ENCODE data around the gene PCSK5. TPM values are rescaled to one million over a fixed set of nuclear protein-coding genes. Genes with fewer than 3 reads are reported as not detected.

The PCSK5 gene
- total and polyA plus RNA-seq, 2 experiments from 2014 or later = 59.1 to 71.7 TPM

DNA sequence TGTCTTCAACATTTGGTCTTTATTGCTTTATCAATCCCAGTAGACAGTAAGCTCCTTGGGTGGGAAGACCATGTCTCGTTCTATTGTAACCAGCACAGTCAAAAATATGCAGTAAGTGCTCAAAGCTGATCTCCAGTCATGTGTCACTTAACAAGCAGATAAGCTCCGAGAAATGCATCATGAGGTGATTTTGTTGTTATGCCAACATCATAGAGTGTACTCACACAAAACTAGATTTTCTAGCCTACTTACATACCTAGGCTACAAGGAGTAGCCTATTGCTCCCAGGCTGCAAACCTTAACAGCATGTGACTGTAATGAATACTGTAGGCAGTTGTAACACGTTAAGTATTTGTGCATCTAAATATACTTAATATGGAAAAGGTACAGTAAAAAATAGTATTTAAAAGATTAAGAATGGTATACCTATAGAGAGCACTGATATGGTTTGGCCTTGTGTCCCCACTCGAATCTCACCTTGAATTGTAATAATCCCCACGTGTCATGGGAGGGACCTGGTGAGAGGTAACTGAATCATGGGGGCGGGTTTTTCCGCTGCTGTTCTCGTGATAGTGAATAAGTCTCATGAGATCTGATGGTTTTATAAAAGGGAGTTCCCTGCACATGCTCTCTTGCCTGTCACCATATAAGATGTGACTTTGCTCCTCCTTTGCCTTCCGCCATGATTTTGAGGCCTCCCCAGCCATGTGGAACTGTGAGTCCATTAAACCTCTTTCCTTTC, 39.8 kb upstream of the PCSK5 start:
- Histone ChIP-seq H3K27me3 (no peaks in the 10 kb centered on the region), H3K9me3 (ENCODE audit: low read depth) (no peaks in the 10 kb centered on the region)
- no peak for DNase-seq (ENCODE audit: low spot score)

DNA sequence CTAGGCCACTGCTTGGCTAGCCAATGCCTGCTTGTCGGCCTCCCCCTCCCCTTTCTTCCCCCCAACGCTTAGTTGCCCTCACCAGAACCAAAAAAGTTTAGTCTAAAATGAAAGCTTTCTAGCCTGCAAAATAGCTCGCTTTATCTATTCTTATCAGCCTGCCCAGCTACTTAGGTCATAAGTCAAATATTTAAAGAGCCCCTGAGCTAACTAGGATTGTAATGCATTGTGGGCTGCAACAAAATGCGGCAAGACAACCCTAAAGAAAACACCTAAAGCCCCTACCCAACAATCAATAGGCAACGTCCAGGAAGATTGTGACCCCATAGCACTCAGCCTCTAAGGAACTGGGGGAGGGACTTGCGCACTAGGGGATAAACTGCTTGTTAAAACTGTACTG, 38.6 kb upstream of the PCSK5 start:
- H3K79me2 ChIP-seq = no peaks in the 10 kb centered on the region
- H3K9me2 ChIP-seq (replicated peaks; ENCODE audit: insufficient read depth) = no peaks in the 10 kb centered on the region
- peaks cover 3% of the 10 kb centered on the region for H3K4me1 ChIP-seq (ENCODE audit: insufficient read depth)
- no peaks in the 10 kb centered on the region for H4K20me1 ChIP-seq (ENCODE audit: insufficient read depth, poor library complexity, severe bottlenecking)
- WGBS (ENCODE audit: low lambda C conversion rate, missing lambda C conversion rate) = 30% methylated on average over 6 of the region's 6 CpGs
- no peaks in the 10 kb centered on the region for H3K27me3 ChIP-seq
- TF ChIP-seq EZH2phosphoT487 (IDR thresholded peaks at IDR 0.05; ENCODE audit: low read depth, severe bottlenecking, unreplicated experiment) (no peak), EZH2 (IDR thresholded peaks at IDR 0.05; ENCODE audit: borderline replicate concordance) (no peak)
- TF ChIP-seq, protein P1, sequence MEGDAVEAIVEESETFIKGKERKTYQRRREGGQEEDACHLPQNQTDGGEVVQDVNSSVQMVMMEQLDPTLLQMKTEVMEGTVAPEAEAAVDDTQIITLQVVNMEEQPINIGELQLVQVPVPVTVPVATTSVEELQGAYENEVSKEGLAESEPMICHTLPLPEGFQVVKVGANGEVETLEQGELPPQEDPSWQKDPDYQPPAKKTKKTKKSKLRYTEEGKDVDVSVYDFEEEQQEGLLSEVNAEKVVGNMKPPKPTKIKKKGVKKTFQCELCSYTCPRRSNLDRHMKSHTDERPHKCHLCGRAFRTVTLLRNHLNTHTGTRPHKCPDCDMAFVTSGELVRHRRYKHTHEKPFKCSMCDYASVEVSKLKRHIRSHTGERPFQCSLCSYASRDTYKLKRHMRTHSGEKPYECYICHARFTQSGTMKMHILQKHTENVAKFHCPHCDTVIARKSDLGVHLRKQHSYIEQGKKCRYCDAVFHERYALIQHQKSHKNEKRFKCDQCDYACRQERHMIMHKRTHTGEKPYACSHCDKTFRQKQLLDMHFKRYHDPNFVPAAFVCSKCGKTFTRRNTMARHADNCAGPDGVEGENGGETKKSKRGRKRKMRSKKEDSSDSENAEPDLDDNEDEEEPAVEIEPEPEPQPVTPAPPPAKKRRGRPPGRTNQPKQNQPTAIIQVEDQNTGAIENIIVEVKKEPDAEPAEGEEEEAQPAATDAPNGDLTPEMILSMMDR (IDR thresholded peaks at IDR 0.05; ENCODE audit: poor library complexity) = no peak
- no peak overlapping the region for H3K27ac ChIP-seq
- H3K36me3 ChIP-seq (replicated peaks; ENCODE audit: insufficient read depth, low read depth) = no peaks in the 10 kb centered on the region
- no peak overlapping the region for H3K4me2 ChIP-seq
- no peak overlapping the region for H2AFZ ChIP-seq
- no peak overlapping the region for H3K4me3 ChIP-seq
- H3K9me3 ChIP-seq (ENCODE audit: low read depth) = no peaks in the 10 kb centered on the region
- DNase-seq (ENCODE audit: low spot score) = no peak

More for the DNA sequence above, 39.8 kb upstream of the PCSK5 start:
- Histone ChIP-seq H3K4me3 (no peak overlapping the region), H3K4me1 (ENCODE audit: insufficient read depth) (peaks cover 3% of the 10 kb centered on the region), H3K9me2 (replicated peaks; ENCODE audit: insufficient read depth) (no peaks in the 10 kb centered on the region), H3K79me2 (no peaks in the 10 kb centered on the region), H2AFZ (no peak overlapping the region), H3K36me3 (replicated peaks; ENCODE audit: insufficient read depth, low read depth) (no peaks in the 10 kb centered on the region), H4K20me1 (ENCODE audit: insufficient read depth, poor library complexity, severe bottlenecking) (no peaks in the 10 kb centered on the region), H3K27ac (no peak overlapping the region), H3K4me2 (no peak overlapping the region)
- TF ChIP-seq, protein P1 (IDR thresholded peaks at IDR 0.05; ENCODE audit: poor library complexity) = no peak
- TF ChIP-seq EZH2phosphoT487 (IDR thresholded peaks at IDR 0.05; ENCODE audit: low read depth, severe bottlenecking, unreplicated experiment) (no peak), EZH2 (IDR thresholded peaks at IDR 0.05; ENCODE audit: borderline replicate concordance) (no peak)
- 91% methylated on average over 9 of the region's 9 CpGs for WGBS (ENCODE audit: low lambda C conversion rate, missing lambda C conversion rate)

DNA sequence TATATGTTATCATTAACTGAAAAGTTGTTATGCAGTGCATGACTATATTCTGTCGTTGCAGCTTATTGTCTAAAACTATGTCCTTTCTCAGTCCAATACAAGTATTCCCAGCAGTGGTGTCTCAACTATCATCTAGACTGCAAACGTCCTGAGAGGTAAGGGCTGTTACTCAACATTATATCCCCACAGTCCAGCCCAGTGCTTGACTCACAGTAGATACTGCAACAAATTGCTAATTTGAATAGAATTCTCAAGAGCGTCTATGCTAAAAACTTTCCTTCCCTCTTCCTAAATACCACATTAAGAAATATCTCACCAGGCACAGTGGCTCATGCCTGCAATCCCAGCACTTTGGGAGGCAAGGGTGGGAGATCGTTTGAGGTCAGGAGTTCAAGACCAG, 37.7 kb upstream of the PCSK5 start:
- Histone ChIP-seq H3K9me2 (replicated peaks; ENCODE audit: insufficient read depth) (no peaks in the 10 kb centered on the region), H3K27me3 (no peaks in the 10 kb centered on the region), H3K27ac (no peak overlapping the region), H3K36me3 (replicated peaks; ENCODE audit: insufficient read depth, low read depth) (no peaks in the 10 kb centered on the region), H3K79me2 (no peaks in the 10 kb centered on the region), H3K4me3 (no peak overlapping the region), H4K20me1 (ENCODE audit: insufficient read depth, poor library complexity, severe bottlenecking) (no peaks in the 10 kb centered on the region), H2AFZ (no peak overlapping the region), H3K9me3 (ENCODE audit: low read depth) (no peaks in the 10 kb centered on the region), H3K4me1 (ENCODE audit: insufficient read depth) (peaks cover 3% of the 10 kb centered on the region), H3K4me2 (no peak overlapping the region)
- no peak for TF ChIP-seq EZH2phosphoT487 (IDR thresholded peaks at IDR 0.05; ENCODE audit: low read depth, severe bottlenecking, unreplicated experiment)
- no peak for TF ChIP-seq EZH2 (IDR thresholded peaks at IDR 0.05; ENCODE audit: borderline replicate concordance)
- TF ChIP-seq, protein P1 (IDR thresholded peaks at IDR 0.05; ENCODE audit: poor library complexity) = no peak
- WGBS (ENCODE audit: low lambda C conversion rate, missing lambda C conversion rate) = 83% methylated on average over 4 of the region's 4 CpGs
- no peak for DNase-seq (ENCODE audit: low spot score)
